ENCODE results near the gene PNPLA1.
A peak's percentile ranks its signal among the peaks of the same experiment; 100 is the strongest.
"Not testable (repeated sequence)": the region's sequence is repeated elsewhere in the genome, so short reads cannot be mapped to it uniquely, and the experiment has no call there.

PNPLA1 gene

GRCh38 chr6:36337814-36338213, 68.0 kb downstream of the PNPLA1 start:
- no peak for DNase-seq

DNA sequence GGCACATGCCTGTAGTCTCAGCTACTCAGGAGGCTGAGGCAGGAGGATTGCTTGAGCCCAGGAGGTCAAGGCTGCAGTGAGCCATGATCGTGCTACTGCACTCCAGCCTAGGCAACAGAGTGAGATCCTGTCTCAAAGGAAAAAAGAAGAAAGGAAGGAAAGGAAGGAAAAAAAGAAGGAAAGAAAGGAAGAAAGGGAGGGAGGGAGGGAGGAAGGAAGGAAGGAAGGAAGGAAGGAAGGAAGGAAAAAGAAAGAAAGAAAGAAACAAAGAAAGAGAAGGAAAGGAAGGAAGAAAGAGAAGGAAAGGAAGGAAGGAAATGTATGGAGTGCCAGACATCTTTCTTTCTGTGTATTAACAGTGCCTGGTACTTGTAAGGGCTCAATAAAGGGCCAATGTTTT, 68.4 kb downstream of the PNPLA1 start:
- DNase-seq: not testable (repeated sequence)

DNA sequence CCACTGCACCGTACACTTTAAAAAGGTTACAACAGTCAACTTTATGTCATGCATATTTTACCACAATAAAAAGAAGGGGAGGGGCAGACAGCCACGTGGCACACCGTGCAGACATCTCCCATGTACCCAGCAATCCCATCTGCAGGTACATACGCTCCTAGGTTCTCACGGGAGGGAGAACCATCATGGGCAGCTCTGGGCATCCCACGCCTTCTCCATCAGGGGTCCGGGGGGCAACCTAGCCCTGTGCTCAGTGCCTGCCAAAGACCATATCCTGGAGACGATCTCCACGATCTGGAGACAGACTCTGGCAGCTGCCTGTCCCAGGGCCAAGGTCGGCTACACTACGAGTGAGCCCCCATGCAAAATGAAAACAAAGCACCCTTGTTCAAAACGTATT, 69.3 kb downstream of the PNPLA1 start:
- no peak for DNase-seq

- no peak for DNase-seq
These were observed 70.4 kb downstream of the PNPLA1 start for GRCh38 chr6:36340306-36340617.

- DNase-seq: no peak
These were observed 71.0 kb downstream of the PNPLA1 start for GRCh38 chr6:36340618-36341454.

DNA sequence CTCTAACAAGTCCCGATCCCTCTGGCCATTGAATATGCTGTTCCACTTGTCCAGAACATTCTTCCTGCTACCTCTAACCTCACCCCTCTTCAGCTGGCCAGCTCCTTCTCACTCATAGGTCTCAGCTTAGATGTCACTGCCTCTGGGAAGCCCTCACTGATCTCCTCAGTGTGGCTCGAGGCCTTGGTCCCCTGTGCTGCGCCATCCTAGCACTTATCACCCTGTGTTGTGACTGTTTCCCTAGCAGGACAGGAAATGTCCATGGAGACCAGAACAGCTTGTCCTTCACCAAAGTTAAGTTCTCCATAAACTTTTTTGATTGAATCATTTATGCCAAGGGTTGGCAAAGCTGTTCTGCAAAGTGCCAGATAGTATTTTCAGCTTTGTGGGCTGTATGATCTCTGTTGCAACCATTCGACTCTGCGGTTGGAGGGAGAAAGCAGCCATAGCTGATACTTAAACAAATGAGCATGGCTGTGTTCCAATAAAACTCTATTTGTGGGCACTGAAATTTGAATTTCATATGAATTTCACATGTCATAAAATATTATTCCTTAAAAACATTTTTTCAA, 73.3 kb downstream of the PNPLA1 start:
- no peak for DNase-seq

- peak; percentile 57 for DNase-seq
These were observed 76.0 kb downstream of the PNPLA1 start for GRCh38 chr6:36345681-36346466.

DNA sequence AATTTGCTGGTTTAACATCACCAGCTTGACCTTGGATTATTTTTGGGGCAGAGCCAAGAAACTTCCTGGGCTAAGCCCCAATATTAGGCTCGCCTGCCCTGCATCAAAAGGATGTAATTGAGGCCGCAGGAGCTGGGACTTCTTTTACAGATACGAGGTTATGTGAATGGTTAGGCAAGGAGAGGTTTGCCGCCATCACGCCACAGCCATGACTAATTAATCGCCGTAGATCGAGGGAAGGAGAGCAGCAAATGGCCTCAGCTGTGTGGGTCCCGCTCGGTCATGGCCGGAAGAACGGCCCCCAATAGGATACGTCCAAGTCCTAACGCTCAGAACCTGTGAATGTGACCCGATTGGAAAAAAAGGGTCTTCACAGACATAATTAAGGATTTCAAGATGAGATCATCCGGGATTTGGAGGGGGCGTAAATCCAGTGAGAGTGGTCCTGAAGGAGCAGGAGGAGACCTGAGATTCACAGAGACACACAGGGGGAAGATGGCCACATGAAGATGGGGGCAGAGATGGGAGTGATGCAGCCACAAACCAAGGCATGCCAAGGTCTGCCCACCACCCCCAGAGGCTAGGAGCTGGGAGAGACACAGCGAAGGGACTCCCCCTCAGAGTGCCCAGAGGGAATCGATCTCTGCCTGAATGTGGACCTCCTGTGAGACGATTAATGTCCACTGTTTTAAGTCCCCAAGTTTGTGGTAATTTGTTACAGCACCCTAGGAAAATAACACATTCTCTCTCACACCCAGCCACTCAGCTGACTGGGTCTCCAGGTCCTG, 76.8 kb downstream of the PNPLA1 start:
- DNase-seq: no peak

GRCh38 chr6:36347621-36348020, 77.8 kb downstream of the PNPLA1 start:
- no peak for DNase-seq

- DNase-seq: no peak
These were observed 79.4 kb downstream of the PNPLA1 start for GRCh38 chr6:36349240-36349639.

DNA sequence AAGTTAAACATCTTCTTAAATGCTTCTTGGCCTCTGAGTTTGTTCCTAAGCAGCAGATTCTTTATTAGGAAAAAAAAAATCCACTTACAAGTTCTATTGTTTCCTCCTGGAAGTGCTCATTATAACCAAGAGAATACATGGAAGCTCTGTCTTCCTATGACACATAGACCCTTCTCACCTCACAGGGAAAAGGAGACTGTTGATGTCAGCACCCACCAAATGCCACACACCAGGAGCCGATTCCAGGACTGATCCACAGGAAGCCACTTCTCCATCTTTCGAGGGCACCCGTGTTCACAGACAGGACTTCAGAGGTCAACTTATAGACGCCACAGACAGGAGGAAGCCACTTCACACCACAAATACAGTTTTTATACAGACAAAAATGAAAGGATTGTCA, 80.2 kb downstream of the PNPLA1 start:
- no peak for DNase-seq

- no peak for DNase-seq
These were observed 81.1 kb downstream of the PNPLA1 start for GRCh38 chr6:36350681-36351571.

DNA sequence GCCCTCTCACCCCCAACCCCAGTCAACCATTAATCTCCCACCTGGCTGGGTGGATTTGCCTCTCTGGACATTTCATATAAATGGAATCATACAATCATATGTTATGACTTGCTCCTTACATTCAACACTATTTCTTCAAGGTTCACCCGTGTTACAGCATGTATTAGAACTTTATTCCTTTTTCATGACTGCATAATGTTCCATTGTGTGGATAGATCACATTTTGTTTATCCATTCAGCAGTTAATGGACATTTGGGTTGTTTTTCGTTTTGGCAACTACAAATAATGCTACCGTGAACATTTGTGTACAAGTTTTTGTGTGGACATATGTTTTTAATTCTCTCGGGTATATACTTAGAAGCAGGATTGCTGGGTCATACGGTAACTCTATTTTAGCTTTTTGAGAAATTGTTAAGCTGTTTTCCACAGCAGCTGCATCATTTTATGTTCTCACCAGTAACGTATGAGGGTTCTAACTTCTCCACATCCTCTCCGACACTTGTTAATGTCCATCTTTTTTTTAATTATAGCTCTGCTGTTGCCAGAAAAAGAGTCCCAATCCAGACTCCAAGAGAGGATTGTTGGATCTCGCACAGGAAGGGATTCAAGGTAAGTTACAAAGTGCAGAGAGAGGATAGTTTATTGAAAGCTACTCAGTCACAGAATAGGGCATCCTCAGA, 82.8 kb downstream of the PNPLA1 start:
- no peak for DNase-seq

DNA sequence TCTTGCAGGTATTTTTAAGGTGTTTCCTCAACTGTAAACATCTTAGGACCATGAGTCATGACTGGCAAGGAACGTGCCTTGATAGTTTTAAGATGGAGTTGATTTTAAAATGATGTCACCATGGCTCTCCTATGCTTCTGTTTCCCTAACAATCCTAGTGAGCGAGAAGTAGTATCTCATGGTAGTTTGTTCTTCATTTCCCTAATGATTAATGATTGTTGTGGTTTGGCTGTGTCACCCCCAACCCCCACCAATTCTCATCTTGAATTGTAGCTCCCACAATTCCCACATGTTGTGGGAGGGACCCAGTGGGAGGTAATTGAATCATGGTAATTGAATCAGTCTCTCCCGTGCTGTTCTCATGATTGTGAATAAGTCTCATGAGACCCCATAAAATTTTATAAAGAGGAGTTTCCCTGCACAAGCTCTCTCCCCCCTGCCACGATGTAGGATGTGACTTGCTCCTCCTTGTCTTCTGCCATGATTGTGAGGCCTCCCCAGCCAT, 83.6 kb downstream of the PNPLA1 start:
- DNase-seq: no peak

- DNase-seq: no peak
These were observed 86.0 kb downstream of the PNPLA1 start for GRCh38 chr6:36355819-36356218.

GRCh38 chr6:36357872-36358225, 88.0 kb downstream of the PNPLA1 start:
- DNase-seq: no peak
